ENCODE results near the gene PABPN1L. TPM values are rescaled to one million over a fixed set of nuclear protein-coding genes. Genes with fewer than 3 reads are reported as not detected.

The PABPN1L gene
- total RNA-seq, 1 experiment from 2014 or later = 0.57 TPM

DNA sequence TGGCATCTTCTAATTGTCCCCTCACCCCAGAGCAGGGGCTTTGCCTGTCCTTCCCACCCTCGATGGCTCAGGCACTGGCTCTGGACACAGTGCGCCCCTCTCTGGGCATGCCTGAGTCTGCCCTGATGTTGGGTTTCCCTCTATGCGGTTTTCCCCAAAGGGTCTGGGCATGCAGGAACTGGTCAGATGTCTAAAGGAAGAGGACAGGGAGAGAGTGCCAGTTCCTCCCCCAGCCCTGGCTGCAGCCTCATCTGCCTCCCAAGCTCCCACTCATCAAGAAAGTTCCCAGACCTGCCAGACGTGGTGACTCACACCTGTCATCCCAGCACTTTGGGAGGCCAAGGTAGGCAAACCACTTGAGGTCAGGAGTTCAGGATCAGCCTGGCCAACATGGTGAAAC, 41.3 kb upstream of the PABPN1L start:
- TF ChIP-seq EGR1 (IDR thresholded peaks at IDR 0.05; ENCODE audit: low read depth) = no peak
- no peak for TF ChIP-seq ZFX (IDR thresholded peaks at IDR 0.05)
- TF ChIP-seq POLR2AphosphoS5 (IDR thresholded peaks at IDR 0.05; ENCODE audit: low read depth, low read length) = no peak
- TF ChIP-seq, protein P1, sequence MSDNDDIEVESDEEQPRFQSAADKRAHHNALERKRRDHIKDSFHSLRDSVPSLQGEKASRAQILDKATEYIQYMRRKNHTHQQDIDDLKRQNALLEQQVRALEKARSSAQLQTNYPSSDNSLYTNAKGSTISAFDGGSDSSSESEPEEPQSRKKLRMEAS (IDR thresholded peaks at IDR 0.05) = no peak
- no peak for TF ChIP-seq RAD21 (IDR thresholded peaks at IDR 0.05; ENCODE audit: low read depth)
- no peak for TF ChIP-seq ZNF274 (IDR thresholded peaks at IDR 0.05; ENCODE audit: low read depth, low read length)
- no peak for TF ChIP-seq SIN3A (IDR thresholded peaks at IDR 0.05; ENCODE audit: low read depth)
- no peak for TF ChIP-seq SRF (IDR thresholded peaks at IDR 0.05; ENCODE audit: low read depth)
- TF ChIP-seq, protein P2, sequence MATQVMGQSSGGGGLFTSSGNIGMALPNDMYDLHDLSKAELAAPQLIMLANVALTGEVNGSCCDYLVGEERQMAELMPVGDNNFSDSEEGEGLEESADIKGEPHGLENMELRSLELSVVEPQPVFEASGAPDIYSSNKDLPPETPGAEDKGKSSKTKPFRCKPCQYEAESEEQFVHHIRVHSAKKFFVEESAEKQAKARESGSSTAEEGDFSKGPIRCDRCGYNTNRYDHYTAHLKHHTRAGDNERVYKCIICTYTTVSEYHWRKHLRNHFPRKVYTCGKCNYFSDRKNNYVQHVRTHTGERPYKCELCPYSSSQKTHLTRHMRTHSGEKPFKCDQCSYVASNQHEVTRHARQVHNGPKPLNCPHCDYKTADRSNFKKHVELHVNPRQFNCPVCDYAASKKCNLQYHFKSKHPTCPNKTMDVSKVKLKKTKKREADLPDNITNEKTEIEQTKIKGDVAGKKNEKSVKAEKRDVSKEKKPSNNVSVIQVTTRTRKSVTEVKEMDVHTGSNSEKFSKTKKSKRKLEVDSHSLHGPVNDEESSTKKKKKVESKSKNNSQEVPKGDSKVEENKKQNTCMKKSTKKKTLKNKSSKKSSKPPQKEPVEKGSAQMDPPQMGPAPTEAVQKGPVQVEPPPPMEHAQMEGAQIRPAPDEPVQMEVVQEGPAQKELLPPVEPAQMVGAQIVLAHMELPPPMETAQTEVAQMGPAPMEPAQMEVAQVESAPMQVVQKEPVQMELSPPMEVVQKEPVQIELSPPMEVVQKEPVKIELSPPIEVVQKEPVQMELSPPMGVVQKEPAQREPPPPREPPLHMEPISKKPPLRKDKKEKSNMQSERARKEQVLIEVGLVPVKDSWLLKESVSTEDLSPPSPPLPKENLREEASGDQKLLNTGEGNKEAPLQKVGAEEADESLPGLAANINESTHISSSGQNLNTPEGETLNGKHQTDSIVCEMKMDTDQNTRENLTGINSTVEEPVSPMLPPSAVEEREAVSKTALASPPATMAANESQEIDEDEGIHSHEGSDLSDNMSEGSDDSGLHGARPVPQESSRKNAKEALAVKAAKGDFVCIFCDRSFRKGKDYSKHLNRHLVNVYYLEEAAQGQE (IDR thresholded peaks at IDR 0.05; ENCODE audit: low read depth) = no peak
- TF ChIP-seq SP1 (IDR thresholded peaks at IDR 0.05; ENCODE audit: low read depth) = no peak
- TF ChIP-seq CEBPB (IDR thresholded peaks at IDR 0.05; ENCODE audit: low read depth) = no peak
- TF ChIP-seq FOSL1 (IDR thresholded peaks at IDR 0.05; ENCODE audit: low read depth) = no peak
- TF ChIP-seq POLR2A (IDR thresholded peaks at IDR 0.05; ENCODE audit: borderline replicate concordance, extremely low read depth, insufficient read depth, insufficient read length) = no peak
- Histone ChIP-seq H3K27ac (ENCODE audit: low read depth, low read length) (no peak overlapping the region), H3K27me3 (ENCODE audit: insufficient read depth, low read length) (no peaks in the 10 kb centered on the region), H3K36me3 (ENCODE audit: control insufficient read depth in 1 of 2, insufficient read depth in 2 of 2, low read length in 2 of 2) (no peaks in the 10 kb centered on the region), H3K4me3 (replicated peaks in 1 of 2; ENCODE audit: low read depth in 1 of 2, low read length in 2 of 2) (no peak overlapping the region), H3K4me2 (ENCODE audit: low read length) (peak overlapping the region; percentile 61), H4K20me1 (ENCODE audit: insufficient read depth) (no peaks in the 10 kb centered on the region), H2AFZ (ENCODE audit: low read depth, low read length, poor library complexity, severe bottlenecking) (no peak overlapping the region), H3K9me2 (ENCODE audit: insufficient read depth) (no peaks in the 10 kb centered on the region), H3K79me2 (ENCODE audit: insufficient read depth, low read length) (no peaks in the 10 kb centered on the region), H3K9ac (ENCODE audit: low read length) (no peak overlapping the region), H3K9me3 (ENCODE audit: control insufficient read depth in 1 of 2, insufficient read depth in 1 of 2, low read depth in 1 of 2, low read length in 2 of 2) (no peaks in the 10 kb centered on the region), H3K4me1 (ENCODE audit: control insufficient read depth in 1 of 2, insufficient read depth in 2 of 2, low read length in 2 of 2) (peaks cover 20 to 44% of the 10 kb centered on the region in 2 experiments)
- no TSS peak for BruUV-seq (replicated peaks)
- intact Hi-C loops (cut with micrococcal nuclease) = no loop called here
- ChIA-PET CTCF (no interaction called here), POLR2A (no interaction called here), RAD21 (ENCODE audit: low non-redundant PET in 1 of 2, low total read pairs in 2 of 2, uncharacterized antibody in 2 of 2, unreplicated experiment in 2 of 2) (no interaction called here)
- no peak for DNase-seq (ENCODE audit: low read depth, low spot score)
- ATAC-seq = peak; percentile 44

Data from HCT116 (cell line).